Activated T-cell treated with anti-CD3 and anti-CD28 coated beads, Interleukin-2, amount 50 U/mL, for 24 hours (primary cell): Measurements from ENCODE around the gene PXK.

Experiments used
- DNase-seq: peaks from one replicate; pipeline ENCODE4 v3.0.0-alpha.2; 2020
- H3K27ac Mint-ChIP-seq: 2 replicates; pipeline ENCODE4 v1.8.0; 2020; ENCODE audit warnings: mild to moderate bottlenecking, mixed read lengths
- H3K27me3 Mint-ChIP-seq: 2 replicates; pipeline ENCODE4 v1.8.0; 2020; ENCODE audit warnings: mixed read lengths
- H3K36me3 Mint-ChIP-seq: 2 replicates; pipeline ENCODE4 v1.8.0; 2020; ENCODE audit warnings: low read depth, mixed read lengths
- H3K4me1 Mint-ChIP-seq: 2 replicates; pipeline ENCODE4 v1.8.0; 2020; ENCODE audit warnings: low read depth, mixed read lengths
- H3K4me3 Mint-ChIP-seq: 2 replicates; pipeline ENCODE4 v1.8.0; 2020; ENCODE audit warnings: mild to moderate bottlenecking, moderate library complexity, mixed read lengths
- H3K9me3 Mint-ChIP-seq: 2 replicates; pipeline ENCODE4 v1.8.0; 2020; ENCODE audit warnings: mixed read lengths

PXK gene

GRCh38 chr3:58305882-58306711, 26.6 kb upstream of the PXK start, which contains the start of the genes HTD2 and RPP14:
Gene HTD2 (plus strand): TSS chr3:58306520. CDS start chr3:58317614, 11,094 bp downstream.
Gene RPP14 (plus strand): TSS chr3:58306245. CDS start chr3:58310330, 4,085 bp downstream.
- Mint-ChIP-seq H3K36me3 (peaks cover 47% of the 10 kb centered on the region), H3K4me3 (peak within 1 kb of the TSS; percentile 93), H3K27ac (peak within 1 kb of the TSS; percentile 100), H3K4me1 (peaks cover 27% of the 10 kb centered on the region), H3K27me3 (peaks cover 16% of the 10 kb centered on the region), H3K9me3 (peaks cover 2% of the 10 kb centered on the region)
- DNase-seq, result peak; percentile 100

GRCh38 chr3:58307639-58308215, 25.0 kb upstream of the PXK start:
- Mint-ChIP-seq H3K36me3 (peaks cover 62% of the 10 kb centered on the region), H3K4me1 (peaks cover 30% of the 10 kb centered on the region), H3K9me3 (no peaks in the 10 kb centered on the region), H3K27me3 (no peaks in the 10 kb centered on the region), H3K27ac (peak overlapping the region; percentile 100), H3K4me3 (peak overlapping the region; percentile 93)
- no peak for DNase-seq

GRCh38 chr3:58308728-58309127, 24.0 kb upstream of the PXK start:
- peaks cover 35% of the 10 kb centered on the region for H3K4me1 Mint-ChIP-seq
- peak overlapping the region; percentile 93 for H3K4me3 Mint-ChIP-seq
- peak overlapping the region; percentile 100 for H3K27ac Mint-ChIP-seq
- H3K9me3 Mint-ChIP-seq, result no peaks in the 10 kb centered on the region
- H3K27me3 Mint-ChIP-seq, result no peaks in the 10 kb centered on the region
- no peak for DNase-seq
- H3K36me3 Mint-ChIP-seq, result peaks cover 72% of the 10 kb centered on the region

- Mint-ChIP-seq H3K4me3 (no peak overlapping the region), H3K27ac (peak overlapping the region; percentile 67), H3K36me3 (peaks cover 88% of the 10 kb centered on the region), H3K9me3 (no peaks in the 10 kb centered on the region), H3K4me1 (peaks cover 19% of the 10 kb centered on the region), H3K27me3 (no peaks in the 10 kb centered on the region)
- no peak for DNase-seq
These were observed 14.9 kb upstream of the PXK start for GRCh38 chr3:58317811-58318210.

GRCh38 chr3:58321791-58322190, 10.9 kb upstream of the PXK start:
- H3K9me3 Mint-ChIP-seq, result no peaks in the 10 kb centered on the region
- no peak overlapping the region for H3K27ac Mint-ChIP-seq
- H3K36me3 Mint-ChIP-seq, result peaks cover 54% of the 10 kb centered on the region
- H3K4me1 Mint-ChIP-seq, result peaks cover 44% of the 10 kb centered on the region
- no peak overlapping the region for H3K4me3 Mint-ChIP-seq
- DNase-seq, result no peak
- no peaks in the 10 kb centered on the region for H3K27me3 Mint-ChIP-seq

- Mint-ChIP-seq H3K9me3 (no peaks in the 10 kb centered on the region), H3K27me3 (no peaks in the 10 kb centered on the region), H3K4me1 (peaks cover 46% of the 10 kb centered on the region), H3K4me3 (no peak overlapping the region), H3K27ac (peak overlapping the region; percentile 97), H3K36me3 (peaks cover 44% of the 10 kb centered on the region)
- DNase-seq, result no peak
These were observed 9.9 kb upstream of the PXK start for GRCh38 chr3:58322793-58323192.

- Mint-ChIP-seq H3K4me3 (peak overlapping the region; percentile 53), H3K27ac (peak overlapping the region; percentile 97), H3K4me1 (peaks cover 46% of the 10 kb centered on the region)
These were observed 8.9 kb upstream of the PXK start for GRCh38 chr3:58323529-58324390.

GRCh38 chr3:58324391-58325390, 8.0 kb upstream of the PXK start:
- peak overlapping the region; percentile 97 for H3K27ac Mint-ChIP-seq
- DNase-seq, result no peak

More at GRCh38 chr3:58323529-58324390, 8.9 kb upstream of the PXK start:
- H3K27me3 Mint-ChIP-seq, result no peaks in the 10 kb centered on the region
- DNase-seq, result no peak
- peaks cover 35% of the 10 kb centered on the region for H3K36me3 Mint-ChIP-seq
- no peaks in the 10 kb centered on the region for H3K9me3 Mint-ChIP-seq

GRCh38 chr3:58325525-58325992, 7.1 kb upstream of the PXK start:
- Mint-ChIP-seq H3K27ac (peak overlapping the region; percentile 97), H3K4me3 (no peak overlapping the region)

More at GRCh38 chr3:58324391-58325390, 8.0 kb upstream of the PXK start:
- peak overlapping the region; percentile 53 for H3K4me3 Mint-ChIP-seq
- no peaks in the 10 kb centered on the region for H3K9me3 Mint-ChIP-seq
- H3K27me3 Mint-ChIP-seq, result no peaks in the 10 kb centered on the region
- peaks cover 46% of the 10 kb centered on the region for H3K4me1 Mint-ChIP-seq
- H3K36me3 Mint-ChIP-seq, result peaks cover 27% of the 10 kb centered on the region

GRCh38 chr3:58326267-58326900, 6.3 kb upstream of the PXK start:
- Mint-ChIP-seq H3K4me1 (peaks cover 40% of the 10 kb centered on the region), H3K27me3 (no peaks in the 10 kb centered on the region)
- no peak for DNase-seq

More at GRCh38 chr3:58325525-58325992, 7.1 kb upstream of the PXK start:
- no peak for DNase-seq
- peaks cover 46% of the 10 kb centered on the region for H3K4me1 Mint-ChIP-seq
- H3K9me3 Mint-ChIP-seq, result no peaks in the 10 kb centered on the region
- H3K27me3 Mint-ChIP-seq, result no peaks in the 10 kb centered on the region
- H3K36me3 Mint-ChIP-seq, result peaks cover 21% of the 10 kb centered on the region

GRCh38 chr3:58329150-58329921, 3.4 kb upstream of the PXK start:
- H3K9me3 Mint-ChIP-seq, result no peaks in the 10 kb centered on the region
- no peak overlapping the region for H3K4me3 Mint-ChIP-seq
- no peaks in the 10 kb centered on the region for H3K27me3 Mint-ChIP-seq
- H3K4me1 Mint-ChIP-seq, result peaks cover 36% of the 10 kb centered on the region
- H3K27ac Mint-ChIP-seq, result no peak overlapping the region
- DNase-seq, result no peak
- H3K36me3 Mint-ChIP-seq, result peaks cover 6% of the 10 kb centered on the region

More at GRCh38 chr3:58326267-58326900, 6.3 kb upstream of the PXK start:
- no peak overlapping the region for H3K4me3 Mint-ChIP-seq
- H3K36me3 Mint-ChIP-seq, result peaks cover 13% of the 10 kb centered on the region
- no peaks in the 10 kb centered on the region for H3K9me3 Mint-ChIP-seq
- H3K27ac Mint-ChIP-seq, result peak overlapping the region; percentile 69

GRCh38 chr3:58329922-58330413, 2.7 kb upstream of the PXK start:
- DNase-seq, result no peak
- Mint-ChIP-seq H3K27ac (no peak overlapping the region), H3K27me3 (no peaks in the 10 kb centered on the region), H3K36me3 (peaks cover 6% of the 10 kb centered on the region), H3K4me3 (no peak overlapping the region), H3K9me3 (no peaks in the 10 kb centered on the region), H3K4me1 (peaks cover 37% of the 10 kb centered on the region)
